Glutamatergic neuron (in vitro differentiated cells): Measurements from ENCODE around the gene C1QL3. TPM values are rescaled to one million over a fixed set of nuclear protein-coding genes. Genes with fewer than 3 reads are reported as not detected.

Experiments
- DNase-seq: peaks from one replicate; pipeline ENCODE4 v3.0.0; 2022
- H3K27ac Mint-ChIP-seq: one replicate; pipeline ENCODE4 v1.8.0; 2020; ENCODE audit warnings: mild to moderate bottlenecking, mixed read lengths, inconsistent platforms; ENCODE audit not compliant: unreplicated experiment
- H3K27me3 Mint-ChIP-seq: one replicate; pipeline ENCODE4 v1.8.0; 2020; ENCODE audit warnings: mild to moderate bottlenecking, moderate library complexity, mixed read lengths, inconsistent platforms; ENCODE audit not compliant: unreplicated experiment
- H3K36me3 Mint-ChIP-seq: one replicate; pipeline ENCODE4 v1.8.0; 2020; ENCODE audit warnings: mild to moderate bottlenecking, mixed read lengths, inconsistent platforms; ENCODE audit not compliant: unreplicated experiment
- H3K4me1 Mint-ChIP-seq: one replicate; pipeline ENCODE4 v1.8.0; 2020; ENCODE audit warnings: mild to moderate bottlenecking, low read depth, mixed read lengths, inconsistent platforms; ENCODE audit not compliant: unreplicated experiment
- H3K4me3 Mint-ChIP-seq: one replicate; pipeline ENCODE4 v1.8.0; 2020; ENCODE audit warnings: mild to moderate bottlenecking, mixed read lengths, inconsistent platforms; ENCODE audit not compliant: unreplicated experiment
- H3K9me3 Mint-ChIP-seq: one replicate; pipeline ENCODE4 v1.8.0; 2020; ENCODE audit warnings: mild to moderate bottlenecking, moderate library complexity, mixed read lengths, inconsistent platforms; ENCODE audit not compliant: unreplicated experiment
- CTCF ChIP-seq: fragments of 200-600 bp; sonication (generic); IDR thresholded peaks from one replicate; pipeline ENCODE4 v1.5.0; 2021; ENCODE audit not compliant: partially characterized antibody, unreplicated experiment
- total RNA-seq: library from RNA; stranded (reverse); fragmentation: NEBNext Ultra II Directional; extraction: Animal tissue kit (Norgen Biotek cat#: 25700); gene quantifications from one replicate; pipeline ENCODE4 v1.2.1, GENCODE V29; 2021; ENCODE audit not compliant: unreplicated experiment

Gene C1QL3
- total RNA-seq, 1 donor from 2014 or later: not detected

DNA sequence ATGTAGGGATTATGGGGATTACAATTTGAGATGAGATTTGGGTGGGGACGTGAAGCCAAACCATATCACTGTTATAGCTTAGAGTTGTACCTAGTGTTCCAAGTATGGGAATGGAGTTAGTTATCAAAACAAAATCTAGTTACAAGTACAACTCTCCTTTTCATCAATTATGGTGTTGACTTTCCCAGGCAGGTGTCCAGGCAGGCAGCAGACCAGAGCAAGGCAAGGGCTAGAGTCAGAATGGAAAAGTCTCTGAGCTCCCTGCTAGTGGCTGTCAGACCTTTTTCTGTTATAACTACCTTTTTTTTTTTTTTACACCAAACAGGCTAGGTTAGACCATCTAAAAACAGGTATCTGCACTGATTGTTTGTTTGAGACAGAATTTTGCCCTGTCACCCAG is 55.7 kb downstream of the C1QL3 start:
- no peak for DNase-seq
- Mint-ChIP-seq H3K4me3 (no peak overlapping the region), H3K9me3 (no peaks in the 10 kb centered on the region), H3K4me1 (no peaks in the 10 kb centered on the region), H3K27ac (no peak overlapping the region), H3K36me3 (no peaks in the 10 kb centered on the region), H3K27me3 (no peaks in the 10 kb centered on the region)
- TF ChIP-seq CTCF: no peak

Other genes starting within 250 kb of the C1QL3 start
- 1.3 TPM for gene PTER, start 84.9 kb downstream of the C1QL3 start, total RNA-seq